Activated CD8-positive, alpha-beta memory T cell treated with anti-CD3 and anti-CD28 coated beads, Interleukin-2, amount 10 ng/mL, durations not matched to agents 7 days and 5 days (primary cell): ENCODE measurements around the gene KCNG2. TPM values are rescaled to one million over a fixed set of nuclear protein-coding genes. Genes with fewer than 3 reads are reported as not detected.

Source experiments
- ATAC-seq: fragments of 150-1000 bp; cut with Tn5 transposase; one replicate; pipeline ENCODE4 v1.10.0; 2021; ENCODE audit warnings: moderate library complexity
- CTCF ChIA-PET: fragments of 350-600 bp; sonication (Branson Sonifier 250); formaldehyde crosslinking; loops from one replicate; lab custom pipeline; 2021; ENCODE audit warnings: antibody characterized with exemption; lab: Charles Lee
- DNase-seq: peaks from one replicate; pipeline ENCODE4 v3.0.0-alpha.2; 2020
- H3K27ac Mint-ChIP-seq: one replicate; pipeline ENCODE4 v1.8.0; 2021; ENCODE audit warnings: mild to moderate bottlenecking, mixed read lengths
- H3K27me3 Mint-ChIP-seq: one replicate; pipeline ENCODE4 v1.8.0; 2021; ENCODE audit warnings: mixed read lengths
- H3K36me3 Mint-ChIP-seq: one replicate; pipeline ENCODE4 v1.8.0; 2021; ENCODE audit warnings: mild to moderate bottlenecking, mixed read lengths
- H3K4me1 Mint-ChIP-seq: one replicate; pipeline ENCODE4 v1.8.0; 2021; ENCODE audit warnings: mixed read lengths
- H3K4me3 Mint-ChIP-seq: one replicate; pipeline ENCODE4 v1.8.0; 2021; ENCODE audit warnings: mild to moderate bottlenecking, moderate library complexity, mixed read lengths
- H3K9me3 Mint-ChIP-seq: one replicate; pipeline ENCODE4 v1.8.0; 2022; ENCODE audit warnings: low read depth, mixed read lengths
- total RNA-seq, 2 experiments: library from RNA; stranded (reverse); gene quantifications; one replicate each; pipeline ENCODE4 v1.2.3, GENCODE V29; 2021

Gene KCNG2
- total RNA-seq, 2 experiments from 2014 or later = not detected

GRCh38 chr18:79904357-79905147 is 106.8 kb downstream of the KCNG2 start:
- ATAC-seq (no peak), DNase-seq (peak; percentile 21)
- CTCF ChIA-PET = no interaction called here
- H3K27ac Mint-ChIP-seq = no peak overlapping the region
- peaks cover 30% of the 10 kb centered on the region for H3K36me3 Mint-ChIP-seq
- H3K4me1 Mint-ChIP-seq = peaks cover 13% of the 10 kb centered on the region
- no peak overlapping the region for H3K4me3 Mint-ChIP-seq
- no peaks in the 10 kb centered on the region for H3K27me3 Mint-ChIP-seq
- H3K9me3 Mint-ChIP-seq = peaks cover 3% of the 10 kb centered on the region

DNA sequence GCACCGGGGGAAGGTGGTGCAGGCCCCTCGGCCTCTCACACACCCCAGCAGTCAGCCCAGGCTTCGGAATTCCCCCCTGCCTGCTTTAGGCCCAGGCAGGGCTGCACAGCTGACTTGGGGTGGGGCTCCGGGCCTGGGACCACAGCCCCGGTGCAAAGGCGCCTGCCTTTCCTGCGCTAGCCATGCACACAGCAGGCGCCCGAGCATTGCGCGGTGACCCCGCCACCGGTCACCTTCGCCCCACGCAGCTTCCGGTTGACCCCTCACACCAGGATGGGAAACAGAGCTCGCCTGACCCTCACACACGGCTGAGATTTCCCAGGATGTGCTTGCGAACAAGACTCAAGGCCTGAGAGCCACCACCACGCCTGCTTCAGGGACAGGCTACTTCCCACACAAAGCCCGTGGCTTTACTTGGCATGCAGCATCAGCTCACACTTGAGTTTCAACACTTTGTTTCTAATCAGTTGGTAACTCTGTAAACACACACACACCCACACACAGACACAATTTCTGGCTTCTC is 107.7 kb downstream of the KCNG2 start:
- Mint-ChIP-seq H3K27ac (peak overlapping the region; percentile 18), H3K4me3 (no peak overlapping the region), H3K4me1 (peaks cover 14% of the 10 kb centered on the region), H3K9me3 (peaks cover 3% of the 10 kb centered on the region), H3K36me3 (peaks cover 29% of the 10 kb centered on the region), H3K27me3 (no peaks in the 10 kb centered on the region)
- peak; percentile 31 for DNase-seq
- CTCF ChIA-PET = no interaction called here
- no peak for ATAC-seq

GRCh38 chr18:79905993-79906392 is 108.3 kb downstream of the KCNG2 start:
- CTCF ChIA-PET = no interaction called here
- H3K36me3 Mint-ChIP-seq = peaks cover 31% of the 10 kb centered on the region
- H3K27me3 Mint-ChIP-seq = no peaks in the 10 kb centered on the region
- no peak for ATAC-seq
- no peak for DNase-seq
- H3K9me3 Mint-ChIP-seq = peaks cover 3% of the 10 kb centered on the region
- peaks cover 15% of the 10 kb centered on the region for H3K4me1 Mint-ChIP-seq
- H3K4me3 Mint-ChIP-seq = no peak overlapping the region
- peak overlapping the region; percentile 38 for H3K27ac Mint-ChIP-seq

- CTCF ChIA-PET = no interaction called here
- no peak overlapping the region for H3K4me3 Mint-ChIP-seq
Observed at GRCh38 chr18:79906706-79907105, 109.0 kb downstream of the KCNG2 start.

GRCh38 chr18:79910563-79911343 is 113.0 kb downstream of the KCNG2 start:
- Mint-ChIP-seq H3K27me3 (no peaks in the 10 kb centered on the region), H3K36me3 (peaks cover 33% of the 10 kb centered on the region), H3K9me3 (peaks cover 3% of the 10 kb centered on the region), H3K4me1 (peaks cover 37% of the 10 kb centered on the region), H3K27ac (peak overlapping the region; percentile 54), H3K4me3 (no peak overlapping the region)
- CTCF ChIA-PET = no interaction called here
- no peak for DNase-seq
- no peak for ATAC-seq

More at GRCh38 chr18:79906706-79907105, 109.0 kb downstream of the KCNG2 start:
- DNase-seq (no peak), ATAC-seq (no peak)
- Mint-ChIP-seq H3K36me3 (peaks cover 29% of the 10 kb centered on the region), H3K27ac (no peak overlapping the region), H3K27me3 (no peaks in the 10 kb centered on the region), H3K4me1 (peaks cover 15% of the 10 kb centered on the region), H3K9me3 (peaks cover 3% of the 10 kb centered on the region)

GRCh38 chr18:79911344-79912270 is 113.9 kb downstream of the KCNG2 start:
- Mint-ChIP-seq H3K4me1 (peaks cover 31% of the 10 kb centered on the region), H3K27me3 (no peaks in the 10 kb centered on the region), H3K9me3 (peaks cover 3% of the 10 kb centered on the region), H3K27ac (no peak overlapping the region), H3K4me3 (no peak overlapping the region), H3K36me3 (peaks cover 40% of the 10 kb centered on the region)
- no peak for ATAC-seq
- no peak for DNase-seq
- CTCF ChIA-PET = no interaction called here

DNA sequence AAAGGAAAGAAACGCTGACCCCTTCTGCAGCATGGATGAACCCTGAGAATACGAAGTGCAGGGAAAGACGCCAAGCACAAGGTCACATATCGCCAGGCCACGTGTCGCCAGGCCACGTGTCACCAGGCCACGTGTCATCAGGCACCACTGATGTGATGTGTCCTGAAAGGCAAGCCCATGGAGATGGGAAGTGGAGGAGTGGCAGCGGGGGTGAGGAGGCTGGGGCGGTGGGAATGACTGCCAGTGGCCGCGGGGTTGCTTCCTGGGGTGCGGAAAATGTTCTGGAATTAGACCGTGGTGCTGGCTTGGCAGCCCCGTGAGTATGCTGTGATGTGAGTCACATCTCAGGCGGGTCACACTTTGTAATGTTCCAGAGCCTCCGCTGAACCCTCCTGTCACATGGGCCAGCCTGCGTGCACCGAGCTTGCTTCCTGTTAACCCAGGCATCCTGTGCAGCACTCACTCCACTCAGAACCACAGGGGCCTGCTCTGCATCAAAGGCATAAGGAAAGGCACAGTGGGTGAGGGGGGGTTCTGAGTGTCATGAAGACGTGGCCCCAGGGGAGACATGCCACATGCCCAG is 114.8 kb downstream of the KCNG2 start:
- Mint-ChIP-seq H3K9me3 (peaks cover 3% of the 10 kb centered on the region), H3K36me3 (peaks cover 43% of the 10 kb centered on the region), H3K27ac (no peak overlapping the region), H3K4me3 (no peak overlapping the region), H3K4me1 (peaks cover 28% of the 10 kb centered on the region), H3K27me3 (no peaks in the 10 kb centered on the region)
- CTCF ChIA-PET = no interaction called here
- peak; percentile 63 for DNase-seq
- peak; percentile 85 for ATAC-seq

DNA sequence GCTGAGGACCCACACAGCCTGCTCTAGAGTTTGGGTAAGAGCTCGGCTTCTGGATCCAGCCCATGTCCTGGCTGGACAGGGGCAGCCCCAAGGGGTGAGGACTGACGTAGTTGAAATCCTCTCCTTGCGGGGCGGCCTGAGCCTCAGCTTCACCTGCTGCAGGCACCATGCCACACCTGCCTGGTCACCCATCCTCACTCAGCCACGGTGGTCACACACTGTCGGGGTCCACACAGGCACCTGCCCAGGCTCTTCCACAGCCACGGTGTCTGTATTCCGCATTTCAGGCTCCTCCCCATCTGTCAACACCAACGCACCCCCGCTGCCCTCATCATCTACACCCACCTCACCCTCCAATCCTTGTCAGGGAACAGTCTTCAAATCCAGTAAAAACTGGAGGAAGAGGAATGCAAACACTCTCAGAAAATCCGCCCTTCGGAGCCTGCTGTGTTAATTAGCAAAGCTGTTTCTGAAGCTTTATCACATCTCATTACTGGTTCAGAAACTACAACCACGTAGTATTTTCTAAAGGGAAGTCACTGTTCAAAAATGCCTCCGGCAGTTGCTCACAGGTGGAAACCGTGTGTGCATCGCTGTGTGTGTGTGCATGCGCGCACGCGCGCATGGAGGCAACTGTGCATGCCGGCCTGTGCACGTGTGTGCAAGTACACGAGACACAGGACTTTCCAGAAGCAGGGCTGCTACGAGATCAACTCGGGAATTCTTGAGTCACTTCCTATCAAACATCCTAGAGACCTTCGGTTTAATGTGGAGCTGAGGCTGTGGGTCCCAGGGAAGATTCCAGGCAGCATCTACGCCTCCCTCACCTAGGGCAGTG is 115.5 kb downstream of the KCNG2 start:
- Mint-ChIP-seq H3K4me1 (peaks cover 28% of the 10 kb centered on the region), H3K9me3 (peaks cover 3% of the 10 kb centered on the region), H3K4me3 (no peak overlapping the region), H3K27me3 (no peaks in the 10 kb centered on the region), H3K27ac (no peak overlapping the region), H3K36me3 (peaks cover 39% of the 10 kb centered on the region)
- CTCF ChIA-PET = no interaction called here
- DNase-seq (peak; percentile 31), ATAC-seq (no peak)

DNA sequence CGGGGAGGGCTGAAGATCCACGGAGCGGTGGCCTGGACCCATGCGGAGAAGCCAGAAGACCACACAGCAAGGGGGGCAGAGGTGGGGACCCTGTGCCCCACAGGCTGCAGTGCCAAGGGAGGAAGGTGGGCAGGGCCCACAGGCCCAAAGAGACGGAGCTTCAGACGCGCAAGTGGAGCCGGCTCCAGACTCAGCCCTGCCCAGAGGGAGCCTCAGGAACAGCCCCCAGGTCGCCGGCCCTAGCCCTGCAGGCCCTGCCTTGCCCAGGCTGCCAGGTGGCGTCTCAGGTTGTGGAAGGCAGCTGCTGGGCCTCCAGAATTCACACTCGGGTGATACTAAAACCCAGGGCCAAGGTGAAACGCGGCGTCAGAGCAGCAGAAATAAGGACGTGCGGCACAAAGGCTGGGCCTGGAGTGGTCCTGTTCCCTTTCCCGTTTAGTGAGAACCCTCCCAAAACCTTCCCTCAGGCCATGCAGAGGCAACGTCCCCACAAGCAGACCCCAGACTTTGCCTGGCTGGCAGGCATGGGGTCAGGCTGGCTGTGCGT is 116.9 kb downstream of the KCNG2 start:
- H3K4me3 Mint-ChIP-seq = no peak overlapping the region
- peaks cover 28% of the 10 kb centered on the region for H3K4me1 Mint-ChIP-seq
- H3K36me3 Mint-ChIP-seq = peaks cover 32% of the 10 kb centered on the region
- H3K27ac Mint-ChIP-seq = no peak overlapping the region
- H3K27me3 Mint-ChIP-seq = no peaks in the 10 kb centered on the region
- H3K9me3 Mint-ChIP-seq = no peaks in the 10 kb centered on the region
- no peak for ATAC-seq
- CTCF ChIA-PET = no interaction called here
- DNase-seq = peak; percentile 34

- H3K4me1 Mint-ChIP-seq = peaks cover 26% of the 10 kb centered on the region
- H3K27ac Mint-ChIP-seq = no peak overlapping the region
- no peaks in the 10 kb centered on the region for H3K9me3 Mint-ChIP-seq
- peak; percentile 38 for DNase-seq
- CTCF ChIA-PET = no interaction called here
- H3K4me3 Mint-ChIP-seq = no peak overlapping the region
- peaks cover 30% of the 10 kb centered on the region for H3K36me3 Mint-ChIP-seq
- no peak for ATAC-seq
- no peaks in the 10 kb centered on the region for H3K27me3 Mint-ChIP-seq
Observed at GRCh38 chr18:79915161-79916127, 117.7 kb downstream of the KCNG2 start.

- DNase-seq = peak; percentile 34
- CTCF ChIA-PET = no interaction called here
- no peak for ATAC-seq
- Mint-ChIP-seq H3K4me1 (peaks cover 26% of the 10 kb centered on the region), H3K36me3 (peaks cover 27% of the 10 kb centered on the region), H3K4me3 (no peak overlapping the region), H3K9me3 (no peaks in the 10 kb centered on the region), H3K27ac (no peak overlapping the region), H3K27me3 (no peaks in the 10 kb centered on the region)
Observed at GRCh38 chr18:79916128-79916494, 118.4 kb downstream of the KCNG2 start.
